Measurements from ENCODE around the gene DMRT2. TPM values are rescaled to one million over a fixed set of nuclear protein-coding genes. Genes with fewer than 3 reads are reported as not detected.

DMRT2 gene
- total and polyA plus RNA-seq, 2 donors from 2014 or later, result 9.3 to 38.3 TPM

DNA sequence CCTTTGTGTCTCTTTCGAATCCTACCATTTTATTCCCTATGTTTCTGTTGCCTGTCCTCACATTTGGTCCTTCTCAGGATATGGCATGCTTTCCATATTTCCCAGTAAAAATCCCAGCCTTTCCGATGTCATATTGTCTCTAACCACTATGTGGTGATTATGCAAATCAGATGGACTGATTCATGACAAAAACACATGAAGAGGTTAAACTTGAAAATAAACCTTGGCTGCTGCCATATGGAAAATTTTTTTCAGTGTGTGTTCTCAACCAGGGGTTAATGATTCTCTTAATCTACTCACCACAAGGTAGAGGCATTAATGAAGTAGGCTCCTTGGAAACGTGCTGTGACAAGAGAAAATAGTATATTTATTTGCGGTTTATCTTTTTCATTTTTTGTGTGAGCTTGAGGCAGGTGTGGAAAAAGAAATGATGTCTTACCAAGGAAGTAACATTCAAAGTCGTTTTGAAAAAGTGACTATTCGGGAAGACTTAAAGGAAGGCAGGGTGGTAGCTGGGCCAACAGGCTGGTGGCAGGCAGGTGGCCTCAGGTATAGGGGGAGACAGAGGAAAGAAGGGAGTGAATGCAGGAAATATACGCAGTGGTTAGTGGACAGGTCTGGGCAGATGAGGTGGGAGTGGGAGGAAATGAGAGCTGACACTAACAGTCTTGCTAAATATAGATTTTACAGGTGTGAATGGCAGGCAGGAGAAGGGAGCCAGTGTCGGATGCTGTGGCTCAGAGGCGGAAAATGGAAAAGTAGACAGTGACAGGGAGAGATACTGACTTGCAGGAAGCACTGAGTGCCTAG is 46.2 kb downstream of the DMRT2 start:
- no peak overlapping the region for H3K4me3 ChIP-seq (ENCODE audit: low read length in 3 of 3)
- H3K9ac ChIP-seq (ENCODE audit: low read length in 3 of 3), result no peak overlapping the region
- H3K9me3 ChIP-seq (ENCODE audit: control insufficient read depth in 2 of 3, insufficient read depth in 1 of 3, low read length in 3 of 3), result no peaks in the 10 kb centered on the region
- intact Hi-C loops (cut with DNase I), result no loop called here
- no peak overlapping the region for H3K27ac ChIP-seq (ENCODE audit: low read depth in 2 of 2, low read length in 2 of 2)
- no peaks in the 10 kb centered on the region for H3K4me1 ChIP-seq (ENCODE audit: control insufficient read depth in 2 of 3, insufficient read depth in 2 of 3, low read depth in 1 of 3, low read length in 3 of 3)
- DNase-seq (no peak), FAIRE-seq (no peak)
- TF ChIP-seq, protein P1, sequence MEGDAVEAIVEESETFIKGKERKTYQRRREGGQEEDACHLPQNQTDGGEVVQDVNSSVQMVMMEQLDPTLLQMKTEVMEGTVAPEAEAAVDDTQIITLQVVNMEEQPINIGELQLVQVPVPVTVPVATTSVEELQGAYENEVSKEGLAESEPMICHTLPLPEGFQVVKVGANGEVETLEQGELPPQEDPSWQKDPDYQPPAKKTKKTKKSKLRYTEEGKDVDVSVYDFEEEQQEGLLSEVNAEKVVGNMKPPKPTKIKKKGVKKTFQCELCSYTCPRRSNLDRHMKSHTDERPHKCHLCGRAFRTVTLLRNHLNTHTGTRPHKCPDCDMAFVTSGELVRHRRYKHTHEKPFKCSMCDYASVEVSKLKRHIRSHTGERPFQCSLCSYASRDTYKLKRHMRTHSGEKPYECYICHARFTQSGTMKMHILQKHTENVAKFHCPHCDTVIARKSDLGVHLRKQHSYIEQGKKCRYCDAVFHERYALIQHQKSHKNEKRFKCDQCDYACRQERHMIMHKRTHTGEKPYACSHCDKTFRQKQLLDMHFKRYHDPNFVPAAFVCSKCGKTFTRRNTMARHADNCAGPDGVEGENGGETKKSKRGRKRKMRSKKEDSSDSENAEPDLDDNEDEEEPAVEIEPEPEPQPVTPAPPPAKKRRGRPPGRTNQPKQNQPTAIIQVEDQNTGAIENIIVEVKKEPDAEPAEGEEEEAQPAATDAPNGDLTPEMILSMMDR (IDR thresholded peaks at IDR 0.05; ENCODE audit: borderline replicate concordance, extremely low read depth, insufficient read depth), result no peak
- no peaks in the 10 kb centered on the region for H3K27me3 ChIP-seq (ENCODE audit: control insufficient read depth, insufficient read depth, low read length)
- no peaks in the 10 kb centered on the region for H3K36me3 ChIP-seq (ENCODE audit: control insufficient read depth in 2 of 3, insufficient read depth in 3 of 3, low read length in 3 of 3)

DNA sequence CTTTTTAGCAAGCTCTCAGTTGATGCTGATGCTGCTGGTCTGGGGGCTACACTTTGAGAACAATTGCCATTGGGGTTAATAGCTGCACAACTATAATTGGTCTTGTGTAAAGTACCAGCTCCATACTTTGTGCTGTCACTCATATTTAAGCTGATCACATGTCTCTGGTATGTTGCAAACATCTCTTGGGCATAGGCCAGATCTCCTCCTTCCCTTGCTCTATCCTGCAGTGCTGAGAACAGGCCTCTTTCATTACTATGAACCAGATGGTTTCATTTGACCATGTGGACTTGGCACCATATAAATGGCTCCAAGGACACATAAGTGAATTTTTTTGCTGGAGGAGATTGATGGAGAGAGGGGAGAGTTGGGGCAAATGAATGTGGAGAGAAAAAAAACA is 48.4 kb downstream of the DMRT2 start:
- DNase-seq (no peak), FAIRE-seq (no peak)
- no peak overlapping the region for H3K4me3 ChIP-seq (ENCODE audit: low read length in 3 of 3)
- intact Hi-C loops (cut with DNase I), result no loop called here
- H3K4me1 ChIP-seq (ENCODE audit: control insufficient read depth in 2 of 3, insufficient read depth in 2 of 3, low read depth in 1 of 3, low read length in 3 of 3), result no peaks in the 10 kb centered on the region
- H3K36me3 ChIP-seq (ENCODE audit: control insufficient read depth in 2 of 3, insufficient read depth in 3 of 3, low read length in 3 of 3), result no peaks in the 10 kb centered on the region
- no peak overlapping the region for H3K27ac ChIP-seq (ENCODE audit: low read depth in 2 of 2, low read length in 2 of 2)
- H3K27me3 ChIP-seq (ENCODE audit: control insufficient read depth, insufficient read depth, low read length), result no peaks in the 10 kb centered on the region
- TF ChIP-seq, protein P1 (IDR thresholded peaks at IDR 0.05; ENCODE audit: borderline replicate concordance, extremely low read depth, insufficient read depth), result no peak
- H3K9me3 ChIP-seq (ENCODE audit: control insufficient read depth in 2 of 3, insufficient read depth in 1 of 3, low read length in 3 of 3), result no peaks in the 10 kb centered on the region
- no peak overlapping the region for H3K9ac ChIP-seq (ENCODE audit: low read length in 3 of 3)

DNA sequence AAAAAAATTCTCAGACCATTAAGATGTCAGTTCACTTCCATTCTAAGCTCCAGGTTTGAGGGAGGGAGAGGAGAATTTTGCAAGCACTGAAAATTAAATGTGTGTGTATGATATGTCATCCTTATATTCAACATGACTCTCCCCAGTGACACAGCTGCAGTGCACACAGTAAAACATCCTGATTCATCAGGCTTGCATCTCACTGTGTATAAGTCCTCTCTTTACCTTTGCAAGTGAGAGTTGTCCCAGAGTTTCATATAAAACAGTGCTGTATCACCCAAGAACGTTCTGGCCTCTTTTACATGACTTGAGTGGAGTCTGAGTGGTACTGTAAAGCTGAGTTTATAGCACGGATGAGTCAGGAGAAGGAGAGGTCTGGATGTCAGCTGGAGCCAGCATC is 50.0 kb downstream of the DMRT2 start:
- no peak overlapping the region for H3K4me3 ChIP-seq (ENCODE audit: low read length in 3 of 3)
- no peaks in the 10 kb centered on the region for H3K27me3 ChIP-seq (ENCODE audit: control insufficient read depth, insufficient read depth, low read length)
- FAIRE-seq (no peak), DNase-seq (no peak)
- no peak overlapping the region for H3K27ac ChIP-seq (ENCODE audit: low read depth in 2 of 2, low read length in 2 of 2)
- TF ChIP-seq, protein P1 (IDR thresholded peaks at IDR 0.05; ENCODE audit: borderline replicate concordance, extremely low read depth, insufficient read depth), result no peak
- intact Hi-C loops (cut with DNase I), result no loop called here
- H3K9me3 ChIP-seq (ENCODE audit: control insufficient read depth in 2 of 3, insufficient read depth in 1 of 3, low read length in 3 of 3), result no peaks in the 10 kb centered on the region
- no peaks in the 10 kb centered on the region for H3K4me1 ChIP-seq (ENCODE audit: control insufficient read depth in 2 of 3, insufficient read depth in 2 of 3, low read depth in 1 of 3, low read length in 3 of 3)
- H3K36me3 ChIP-seq (ENCODE audit: control insufficient read depth in 2 of 3, insufficient read depth in 3 of 3, low read length in 3 of 3), result no peaks in the 10 kb centered on the region
- no peak overlapping the region for H3K9ac ChIP-seq (ENCODE audit: low read length in 3 of 3)
